K562 (cell line): Measurements from ENCODE around the gene KISS1R. TPM values are rescaled to one million over a fixed set of nuclear protein-coding genes. Genes with fewer than 3 reads are reported as not detected.

Experiments used
- FIP1L1 ChIP-seq: fragments of 200-400 bp; formaldehyde crosslinking; IDR thresholded peaks from 2 replicates; pipeline ENCODE4 v1.6.1; 2018; ENCODE audit warnings: mild to moderate bottlenecking, low read depth, low read length; ENCODE audit not compliant: poor library complexity, severe bottlenecking
- FOXP4 ChIP-seq: sonication (generic); formaldehyde crosslinking; IDR thresholded peaks from 2 replicates; pipeline ENCODE4 v1.8.0; 2022; ENCODE audit warnings: mild to moderate bottlenecking, missing genetic modification reagents, borderline replicate concordance
- JUN ChIP-seq, 2 experiments: sonication (generic) in 1 of 2; formaldehyde crosslinking in 1 of 2; IDR thresholded peaks; 2 replicates each; pipeline versions ENCODE4 v1.6.1 to v1.8.0; 2012 to 2022; ENCODE audit warnings: borderline replicate concordance in 2 of 2, mild to moderate bottlenecking in 2 of 2, improper control_type of control experiment in 1 of 2, low read depth in 1 of 2, low read length in 1 of 2, missing genetic modification reagents in 1 of 2
- NCOA1 ChIP-seq: fragments of 450-650 bp; IDR thresholded peaks from 2 replicates; pipeline ENCODE4 v1.6.1; 2016; ENCODE audit warnings: low read depth
- NCOR1 ChIP-seq: fragments of 450-650 bp; IDR thresholded peaks from 2 replicates; pipeline ENCODE4 v1.6.1; 2016; ENCODE audit warnings: mild to moderate bottlenecking, moderate library complexity
- RB1 ChIP-seq: fragments of 450-650 bp; IDR thresholded peaks from 2 replicates; pipeline ENCODE4 v1.6.1; 2017; ENCODE audit warnings: low read depth, mild to moderate bottlenecking
- RBFOX2 ChIP-seq: fragments of 200-400 bp; formaldehyde crosslinking; IDR thresholded peaks from 2 replicates; pipeline ENCODE4 v1.6.1; 2017; ENCODE audit warnings: low read depth, mild to moderate bottlenecking, low read length, moderate library complexity
- SMC3 ChIP-seq: conservative IDR thresholded peaks from 2 replicates; pipeline ENCODE4 v1.6.1; 2011; ENCODE audit warnings: low read depth, low read length, improper control_type of control experiment; ENCODE audit not compliant: insufficient read depth
- TFAP4 ChIP-seq: sonication (generic); formaldehyde crosslinking; IDR thresholded peaks from 2 replicates; pipeline ENCODE4 v1.8.0; 2022; ENCODE audit warnings: missing genetic modification reagents, mild to moderate bottlenecking, moderate library complexity, borderline replicate concordance
- ZFX ChIP-seq: sonication (generic); formaldehyde crosslinking; IDR thresholded peaks from 2 replicates; pipeline ENCODE4 v1.8.0; 2022; ENCODE audit warnings: mild to moderate bottlenecking, missing genetic modification reagents, moderate library complexity
- polyA plus RNA-seq, 8 experiments: library from polyadenylated mRNA; depleted of rRNA in 4 of 8; stranded (reverse) in 5 of 8; unstranded in 3 of 8; fragments of >200 nt; fragmentation: Nextera tagmentation in 2 of 8; fragmentation: Illumina TruSeq in 1 of 8; extraction: Ambion mirVana in 2 of 8; extraction: Trizol in 1 of 8; gene quantifications; 2 replicates each; pipeline versions ENCODE4 v1.2.1 to v1.2.3, GENCODE V29; 2011 to 2014; ENCODE audit warnings: inconsistent platforms in 1 of 8, missing spikeins in 1 of 8
- total RNA-seq, 7 experiments: library from RNA; depleted of rRNA in 6 of 7; stranded (reverse); fragments of >200 nt in 6 of 7; fragmentation: Illumina TruSeq in 2 of 7; extraction: Trizol in 2 of 7; gene quantifications; 2 replicates each; pipeline versions ENCODE4 v1.2.1 to v1.2.3, GENCODE V29; 2011 to 2021; ENCODE audit warnings: low replicate concordance in 1 of 7
- TF ChIP-seq, protein P1 (sequence below): fragments of 450-650 bp; IDR thresholded peaks from 2 replicates; pipeline ENCODE4 v1.6.1; 2017; ENCODE audit warnings: antibody characterized with exemption, mild to moderate bottlenecking
- TF ChIP-seq, protein P2 (sequence below): fragments of 200-800 bp; sonication (Bioruptor generic); IDR thresholded peaks from 2 replicates; pipeline ENCODE4 v1.6.1; 2017; ENCODE audit warnings: missing genetic modification characterization, missing compliant biosample characterization
- TF ChIP-seq, protein P3 (sequence below): fragments of 450-650 bp; IDR thresholded peaks from 2 replicates; pipeline ENCODE4 v1.6.1; 2017; ENCODE audit warnings: antibody characterized with exemption

KISS1R gene
- total and polyA plus RNA-seq, 9 of the 15 experiments (the other 6 are each of a cell fraction or from before 2014, with no cell fraction given) = 0.37 to 39.4 (median 2.0) TPM

- TF ChIP-seq, protein P1, sequence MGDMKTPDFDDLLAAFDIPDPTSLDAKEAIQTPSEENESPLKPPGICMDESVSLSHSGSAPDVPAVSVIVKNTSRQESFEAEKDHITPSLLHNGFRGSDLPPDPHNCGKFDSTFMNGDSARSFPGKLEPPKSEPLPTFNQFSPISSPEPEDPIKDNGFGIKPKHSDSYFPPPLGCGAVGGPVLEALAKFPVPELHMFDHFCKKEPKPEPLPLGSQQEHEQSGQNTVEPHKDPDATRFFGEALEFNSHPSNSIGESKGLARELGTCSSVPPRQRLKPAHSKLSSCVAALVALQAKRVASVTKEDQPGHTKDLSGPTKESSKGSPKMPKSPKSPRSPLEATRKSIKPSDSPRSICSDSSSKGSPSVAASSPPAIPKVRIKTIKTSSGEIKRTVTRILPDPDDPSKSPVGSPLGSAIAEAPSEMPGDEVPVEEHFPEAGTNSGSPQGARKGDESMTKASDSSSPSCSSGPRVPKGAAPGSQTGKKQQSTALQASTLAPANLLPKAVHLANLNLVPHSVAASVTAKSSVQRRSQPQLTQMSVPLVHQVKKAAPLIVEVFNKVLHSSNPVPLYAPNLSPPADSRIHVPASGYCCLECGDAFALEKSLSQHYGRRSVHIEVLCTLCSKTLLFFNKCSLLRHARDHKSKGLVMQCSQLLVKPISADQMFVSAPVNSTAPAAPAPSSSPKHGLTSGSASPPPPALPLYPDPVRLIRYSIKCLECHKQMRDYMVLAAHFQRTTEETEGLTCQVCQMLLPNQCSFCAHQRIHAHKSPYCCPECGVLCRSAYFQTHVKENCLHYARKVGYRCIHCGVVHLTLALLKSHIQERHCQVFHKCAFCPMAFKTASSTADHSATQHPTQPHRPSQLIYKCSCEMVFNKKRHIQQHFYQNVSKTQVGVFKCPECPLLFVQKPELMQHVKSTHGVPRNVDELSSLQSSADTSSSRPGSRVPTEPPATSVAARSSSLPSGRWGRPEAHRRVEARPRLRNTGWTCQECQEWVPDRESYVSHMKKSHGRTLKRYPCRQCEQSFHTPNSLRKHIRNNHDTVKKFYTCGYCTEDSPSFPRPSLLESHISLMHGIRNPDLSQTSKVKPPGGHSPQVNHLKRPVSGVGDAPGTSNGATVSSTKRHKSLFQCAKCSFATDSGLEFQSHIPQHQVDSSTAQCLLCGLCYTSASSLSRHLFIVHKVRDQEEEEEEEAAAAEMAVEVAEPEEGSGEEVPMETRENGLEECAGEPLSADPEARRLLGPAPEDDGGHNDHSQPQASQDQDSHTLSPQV = 0 out of 2 replicates have a peak, but pooled peaks have one; percentile 38
- TF ChIP-seq FOXP4 (CRISPR knock-in tag) = 0 out of 2 replicates have a peak, but pooled peaks have one; percentile 37
- TF ChIP-seq TFAP4 (CRISPR knock-in tag) = peak; percentile 81
- TF ChIP-seq, protein P2, sequence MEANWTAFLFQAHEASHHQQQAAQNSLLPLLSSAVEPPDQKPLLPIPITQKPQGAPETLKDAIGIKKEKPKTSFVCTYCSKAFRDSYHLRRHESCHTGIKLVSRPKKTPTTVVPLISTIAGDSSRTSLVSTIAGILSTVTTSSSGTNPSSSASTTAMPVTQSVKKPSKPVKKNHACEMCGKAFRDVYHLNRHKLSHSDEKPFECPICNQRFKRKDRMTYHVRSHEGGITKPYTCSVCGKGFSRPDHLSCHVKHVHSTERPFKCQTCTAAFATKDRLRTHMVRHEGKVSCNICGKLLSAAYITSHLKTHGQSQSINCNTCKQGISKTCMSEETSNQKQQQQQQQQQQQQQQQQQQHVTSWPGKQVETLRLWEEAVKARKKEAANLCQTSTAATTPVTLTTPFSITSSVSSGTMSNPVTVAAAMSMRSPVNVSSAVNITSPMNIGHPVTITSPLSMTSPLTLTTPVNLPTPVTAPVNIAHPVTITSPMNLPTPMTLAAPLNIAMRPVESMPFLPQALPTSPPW (CRISPR knock-in tag) = peak; percentile 45
- TF ChIP-seq RBFOX2 = peak; percentile 53; the same call in 1 of the 2 replicates
- TF ChIP-seq NCOR1 = no peak
- TF ChIP-seq NCOA1 = no peak
- TF ChIP-seq, protein P3, sequence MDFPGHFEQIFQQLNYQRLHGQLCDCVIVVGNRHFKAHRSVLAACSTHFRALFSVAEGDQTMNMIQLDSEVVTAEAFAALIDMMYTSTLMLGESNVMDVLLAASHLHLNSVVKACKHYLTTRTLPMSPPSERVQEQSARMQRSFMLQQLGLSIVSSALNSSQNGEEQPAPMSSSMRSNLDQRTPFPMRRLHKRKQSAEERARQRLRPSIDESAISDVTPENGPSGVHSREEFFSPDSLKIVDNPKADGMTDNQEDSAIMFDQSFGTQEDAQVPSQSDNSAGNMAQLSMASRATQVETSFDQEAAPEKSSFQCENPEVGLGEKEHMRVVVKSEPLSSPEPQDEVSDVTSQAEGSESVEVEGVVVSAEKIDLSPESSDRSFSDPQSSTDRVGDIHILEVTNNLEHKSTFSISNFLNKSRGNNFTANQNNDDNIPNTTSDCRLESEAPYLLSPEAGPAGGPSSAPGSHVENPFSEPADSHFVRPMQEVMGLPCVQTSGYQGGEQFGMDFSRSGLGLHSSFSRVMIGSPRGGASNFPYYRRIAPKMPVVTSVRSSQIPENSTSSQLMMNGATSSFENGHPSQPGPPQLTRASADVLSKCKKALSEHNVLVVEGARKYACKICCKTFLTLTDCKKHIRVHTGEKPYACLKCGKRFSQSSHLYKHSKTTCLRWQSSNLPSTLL = no peak
- no peak for TF ChIP-seq RB1
- TF ChIP-seq ZFX = peak; percentile 30; the same call in 1 of the 2 replicates
- TF ChIP-seq JUN (IDR thresholded peaks at IDR 0.05; ENCODE audit: borderline replicate concordance, low read depth, low read length) = no peak
- TF ChIP-seq JUN (CRISPR knock-in tag; IDR thresholded peaks at IDR 0.05; ENCODE audit: borderline replicate concordance) = peak; percentile 53; the same call in 1 of the 2 replicates
- peak; percentile 38 for TF ChIP-seq FIP1L1
- TF ChIP-seq SMC3 = no peak
These were observed 13.8 kb upstream of the KISS1R start (continued) for GRCh38 chr19:903266-903797.
